Middle frontal gyrus (tissue), 1 donor: Measurements from ENCODE around the gene REEP5.

Experiments used
- DNase-seq: peaks from one replicate; pipeline ENCODE4 v3.0.0-alpha.2; 2015; ENCODE audit warnings: low spot score; ENCODE audit errors: extremely low spot score

Gene REEP5

GRCh38 chr5:112844489-112844888 lies 77.5 kb downstream of the REEP5 start:
- no peak for DNase-seq

GRCh38 chr5:112833971-112834370 lies 88.1 kb downstream of the REEP5 start:
- DNase-seq, result no peak

GRCh38 chr5:112830378-112830777 lies 91.6 kb downstream of the REEP5 start:
- no peak for DNase-seq
